Loucy (cell line): Measurements from ENCODE around the gene RALGPS1.

Experiments
- EZH2phosphoT487 ChIP-seq: fragments of 200-600 bp; IDR thresholded peaks from 2 replicates; pipeline ENCODE4 v1.6.1; 2018; ENCODE audit warnings: antibody characterized with exemption, mild to moderate bottlenecking, moderate library complexity, borderline replicate concordance
- TF ChIP-seq, protein P1 (sequence below): fragments of 200-600 bp; sonication (generic); conservative IDR thresholded peaks from 2 replicates; pipeline ENCODE4 v1.5.1; 2014; ENCODE audit warnings: mild to moderate bottlenecking, antibody characterized with exemption, low read length

DNA sequence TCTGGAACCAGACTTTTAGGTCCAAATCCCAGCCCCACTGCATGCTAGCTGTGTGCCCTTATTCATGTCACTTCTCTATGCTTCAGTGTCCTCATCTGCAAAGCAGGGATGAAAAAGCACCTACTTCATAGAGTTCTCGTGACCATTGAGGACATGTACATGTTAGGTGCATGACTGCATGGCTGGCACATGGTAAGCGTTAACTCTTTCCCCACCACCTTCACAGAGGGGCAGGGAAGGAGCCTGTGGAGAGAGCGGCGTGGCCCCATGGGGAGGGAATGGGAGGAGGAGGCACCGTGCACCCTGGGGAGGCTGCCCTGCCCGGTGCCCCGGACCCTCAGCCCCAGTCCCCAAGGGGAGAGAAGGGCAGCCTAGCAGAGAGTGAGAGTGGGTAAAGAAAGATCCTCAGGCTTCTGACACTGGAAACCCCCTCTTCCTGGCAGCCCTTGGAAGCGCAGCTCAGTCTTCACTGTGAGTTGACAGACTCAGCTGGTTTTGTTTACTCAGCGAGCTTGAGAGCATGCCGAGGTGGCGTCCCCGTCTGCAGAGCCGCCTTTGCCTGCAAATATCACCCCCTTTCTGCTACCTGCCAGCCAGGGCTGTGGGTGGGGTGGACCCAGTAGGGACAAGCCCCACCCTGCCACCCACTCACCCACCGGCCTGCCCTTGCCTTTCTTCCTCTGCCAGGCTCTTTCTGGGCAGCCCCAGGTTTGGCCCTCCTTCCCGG lies 218.5 kb downstream of the RALGPS1 start:
- TF ChIP-seq, protein P1, sequence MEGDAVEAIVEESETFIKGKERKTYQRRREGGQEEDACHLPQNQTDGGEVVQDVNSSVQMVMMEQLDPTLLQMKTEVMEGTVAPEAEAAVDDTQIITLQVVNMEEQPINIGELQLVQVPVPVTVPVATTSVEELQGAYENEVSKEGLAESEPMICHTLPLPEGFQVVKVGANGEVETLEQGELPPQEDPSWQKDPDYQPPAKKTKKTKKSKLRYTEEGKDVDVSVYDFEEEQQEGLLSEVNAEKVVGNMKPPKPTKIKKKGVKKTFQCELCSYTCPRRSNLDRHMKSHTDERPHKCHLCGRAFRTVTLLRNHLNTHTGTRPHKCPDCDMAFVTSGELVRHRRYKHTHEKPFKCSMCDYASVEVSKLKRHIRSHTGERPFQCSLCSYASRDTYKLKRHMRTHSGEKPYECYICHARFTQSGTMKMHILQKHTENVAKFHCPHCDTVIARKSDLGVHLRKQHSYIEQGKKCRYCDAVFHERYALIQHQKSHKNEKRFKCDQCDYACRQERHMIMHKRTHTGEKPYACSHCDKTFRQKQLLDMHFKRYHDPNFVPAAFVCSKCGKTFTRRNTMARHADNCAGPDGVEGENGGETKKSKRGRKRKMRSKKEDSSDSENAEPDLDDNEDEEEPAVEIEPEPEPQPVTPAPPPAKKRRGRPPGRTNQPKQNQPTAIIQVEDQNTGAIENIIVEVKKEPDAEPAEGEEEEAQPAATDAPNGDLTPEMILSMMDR = no peak
- no peak for TF ChIP-seq EZH2phosphoT487
